Effector CD4-positive, alpha-beta T cell (primary cell): ENCODE results near the gene PAN2.
"Not testable (repeated sequence)": the region's sequence is repeated elsewhere in the genome, so short reads cannot be mapped to it uniquely, and the experiment has no call there.

Experiments
- DNase-seq: peaks from one replicate; pipeline ENCODE4 v3.0.0-alpha.2; 2020

PAN2 gene

GRCh38 chr12:56339158-56339422 lies 5.3 kb upstream of the PAN2 start:
- DNase-seq, result no peak

GRCh38 chr12:56338308-56339157 lies 4.7 kb upstream of the PAN2 start, which contains the start of gene IL23A:
Gene IL23A (plus strand): TSS chr12:56338884. CDS start chr12:56339045, 161 bp downstream.
- DNase-seq, result peak; percentile 84

- DNase-seq, result no peak
Observed at GRCh38 chr12:56337753-56338251, 4.0 kb upstream of the PAN2 start.

DNA sequence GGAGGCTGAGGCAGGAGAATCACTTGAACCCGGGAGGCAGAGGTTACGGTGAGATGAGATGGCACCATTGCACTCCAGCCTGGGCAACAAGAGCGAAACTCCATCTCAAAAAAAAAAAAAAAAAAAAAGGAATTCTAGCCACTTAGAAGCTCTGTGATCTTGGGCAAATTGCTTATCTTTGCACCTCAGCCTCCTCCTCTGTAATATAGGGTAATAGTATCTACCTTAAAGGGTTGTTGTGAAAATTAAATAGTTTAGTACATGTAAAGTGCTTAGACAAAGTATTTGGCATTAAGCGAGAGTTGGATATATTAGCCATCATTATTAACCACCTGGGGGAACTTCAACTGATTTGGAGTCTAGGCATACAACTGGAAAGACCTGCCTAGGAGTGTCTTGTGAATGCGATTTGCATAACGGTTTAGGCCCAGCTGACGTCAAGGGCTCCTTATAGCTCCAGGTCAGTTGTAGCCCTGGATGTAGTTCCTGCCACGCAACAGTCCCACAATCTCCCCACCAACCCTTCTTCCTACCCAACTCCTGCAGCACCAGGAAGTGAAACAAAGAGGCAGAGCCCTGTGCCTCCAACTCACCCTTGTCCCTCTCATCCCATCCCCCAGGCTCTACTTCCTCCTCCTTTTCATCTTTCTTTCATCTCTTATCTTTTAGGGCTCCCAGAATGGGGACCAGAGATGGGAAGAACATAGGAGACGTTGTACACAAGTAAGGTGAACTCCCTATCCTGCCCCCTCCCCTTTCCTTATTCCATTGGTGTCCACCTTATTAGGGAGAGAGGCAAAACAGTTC lies 2.8 kb upstream of the PAN2 start:
- DNase-seq, result no peak

DNA sequence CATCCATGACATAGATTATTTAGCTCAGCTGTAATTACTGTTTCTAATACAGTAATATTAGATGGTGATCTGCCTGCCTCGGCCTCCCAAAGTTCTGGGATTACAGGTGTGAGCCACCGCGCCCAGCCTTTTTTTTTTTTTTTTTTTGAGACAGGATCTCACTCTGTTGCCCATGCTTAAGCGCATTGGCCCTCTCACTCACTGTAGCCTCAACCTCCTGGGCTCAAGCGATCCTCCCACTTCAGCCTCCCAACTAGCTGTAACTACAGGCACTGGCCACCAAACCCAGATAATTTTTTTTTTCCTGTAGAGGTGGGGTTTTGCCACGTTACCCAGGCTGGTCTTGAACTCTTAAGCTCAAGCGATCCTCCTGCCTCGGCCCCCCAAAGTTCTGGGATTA lies 1.7 kb upstream of the PAN2 start:
- DNase-seq, result not testable (repeated sequence)

DNA sequence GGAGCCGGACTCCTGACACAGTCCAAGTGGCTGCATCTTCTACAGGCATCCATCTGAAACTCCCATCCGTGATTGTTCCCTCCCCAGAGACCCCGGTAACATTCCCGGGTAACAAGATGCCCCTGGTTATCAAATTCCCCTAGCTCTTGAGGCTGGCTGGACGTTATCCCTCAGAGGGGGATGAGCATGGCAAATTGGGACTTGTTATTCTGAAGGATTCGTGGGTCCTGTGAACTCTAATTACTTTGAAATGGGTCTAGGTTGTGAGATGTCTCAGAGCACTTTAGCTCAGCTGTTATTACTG lies 642 bp upstream of the PAN2 start:
- no peak for DNase-seq

- no peak for DNase-seq
Observed at GRCh38 chr12:56333197-56333678, 562 bp downstream of the PAN2 start.

DNA sequence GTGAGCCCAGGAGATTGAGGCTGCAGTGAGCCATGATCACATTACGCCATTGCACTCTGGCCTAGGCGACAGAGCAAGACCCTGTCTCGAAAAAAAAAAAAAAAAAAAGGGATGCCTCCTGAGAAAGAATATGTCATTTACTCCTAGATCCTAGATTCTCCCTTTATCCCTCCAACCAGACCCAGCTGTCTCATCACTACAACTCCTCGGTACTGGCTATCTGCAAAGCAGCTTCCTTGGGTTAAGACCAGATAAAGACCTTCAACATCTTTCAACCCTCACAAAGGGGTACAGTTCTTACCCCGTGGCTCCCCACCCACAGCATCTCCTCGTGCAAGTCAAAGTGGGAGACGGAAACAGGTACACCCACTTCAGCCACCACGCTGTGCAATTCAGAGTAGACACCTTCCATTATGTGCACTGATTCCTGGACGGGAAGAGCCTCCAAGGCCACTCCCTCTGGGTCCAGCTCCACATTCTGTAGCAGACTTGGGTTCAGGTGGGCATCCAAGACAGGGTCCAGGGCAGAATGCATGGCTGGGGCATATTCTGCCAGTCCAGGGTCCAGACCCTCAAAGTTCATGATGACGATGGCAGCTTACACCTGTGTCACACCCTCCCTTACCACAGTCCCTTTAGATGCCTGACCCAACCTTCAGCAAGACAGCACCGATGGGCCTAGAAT lies 1.1 kb downstream of the PAN2 start:
- no peak for DNase-seq

- DNase-seq, result no peak
Observed at GRCh38 chr12:56330936-56331490, 2.8 kb downstream of the PAN2 start.

GRCh38 chr12:56326533-56326932 lies 7.3 kb downstream of the PAN2 start:
- no peak for DNase-seq

GRCh38 chr12:56326126-56326525 lies 7.7 kb downstream of the PAN2 start:
- no peak for DNase-seq

DNA sequence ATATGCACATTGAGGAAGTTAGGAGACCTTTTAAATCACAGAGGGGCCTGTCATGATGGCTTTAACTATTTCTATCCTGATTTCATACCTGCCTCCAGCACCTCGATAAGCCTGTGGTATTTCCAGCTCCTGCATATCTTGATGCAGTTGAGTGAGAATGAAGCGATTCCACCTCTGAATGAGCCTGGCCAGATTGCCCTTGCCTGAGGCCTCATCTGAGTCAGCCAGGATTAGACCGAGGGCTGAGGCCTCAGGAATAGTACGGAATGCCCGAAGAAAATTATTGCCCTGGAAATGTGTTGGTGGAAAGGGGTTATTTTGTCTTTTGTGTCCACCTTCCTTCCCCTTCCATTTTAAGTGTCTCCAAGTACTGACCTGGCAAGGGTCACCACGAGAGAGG lies 9.6 kb downstream of the PAN2 start:
- DNase-seq, result no peak

GRCh38 chr12:56321610-56322009 lies 12.2 kb downstream of the PAN2 start:
- DNase-seq, result not testable (repeated sequence)

GRCh38 chr12:56321027-56321426 lies 12.8 kb downstream of the PAN2 start:
- no peak for DNase-seq

DNA sequence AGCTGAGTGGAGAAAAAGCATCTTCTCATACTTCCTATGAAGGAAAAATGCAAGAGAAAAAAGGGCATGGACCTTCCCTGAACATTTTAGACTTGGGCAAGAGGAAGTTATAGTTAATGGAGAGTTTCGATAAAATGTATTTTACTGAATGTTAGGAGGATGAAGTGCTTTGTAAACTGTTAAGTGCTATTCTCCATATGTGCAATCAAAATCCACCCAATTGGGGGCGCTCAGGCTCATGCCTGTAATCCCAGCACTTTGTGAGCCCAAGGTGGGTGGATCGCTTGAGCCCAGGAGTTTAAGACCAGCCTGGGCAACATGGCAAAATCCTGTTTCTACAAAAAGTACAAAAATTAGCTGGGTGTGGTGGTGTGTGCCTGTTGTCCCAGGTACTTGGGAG lies 16.1 kb downstream of the PAN2 start:
- DNase-seq, result no peak

DNA sequence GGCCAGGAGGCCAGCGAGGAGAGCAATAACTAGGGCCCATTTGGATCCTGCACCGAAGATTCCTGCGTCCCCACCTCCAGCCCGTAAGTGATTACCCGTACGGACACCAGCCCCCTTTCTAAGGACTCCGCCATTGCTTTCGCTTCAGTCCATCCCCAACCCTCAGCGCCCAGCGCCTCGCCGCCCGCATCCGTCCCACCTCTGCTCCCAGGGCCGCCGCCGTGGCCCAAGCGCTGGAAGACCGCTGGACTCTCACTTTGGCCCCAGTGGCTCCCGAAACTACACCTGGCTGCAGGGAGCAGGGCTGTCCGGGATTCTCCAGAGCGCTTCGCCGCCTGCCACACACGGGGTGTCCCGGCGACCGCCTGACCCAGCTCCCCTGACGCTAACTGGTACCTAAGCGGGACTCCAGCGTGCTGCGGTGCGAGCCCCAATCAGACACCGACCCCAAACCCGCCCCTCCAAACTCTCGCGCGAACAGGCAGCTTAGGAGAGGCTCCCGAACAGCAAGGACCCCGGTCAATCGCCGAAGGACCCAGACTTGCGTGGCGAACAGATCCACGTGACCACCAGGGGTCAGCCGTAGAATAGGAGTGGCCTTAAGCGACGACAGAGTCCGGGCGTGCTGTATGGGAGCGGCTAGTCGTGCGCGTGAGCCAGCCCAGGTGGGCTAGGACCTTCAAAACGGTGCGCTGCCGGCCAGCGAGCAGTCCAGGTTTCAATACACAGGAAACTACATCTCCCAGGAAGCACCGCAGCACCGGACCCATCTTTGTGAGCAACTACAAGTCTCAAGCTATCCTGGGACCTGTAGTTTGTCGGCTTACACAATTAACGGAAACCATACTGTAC lies 18.0 kb downstream of the PAN2 start, which contains the start of gene CNPY2:
CNPY2 (minus strand) TSS at position 367 of the 852 bp plus-strand sequence. CDS start 771 bp downstream, outside the sequence.
- peak; percentile 94 for DNase-seq

- DNase-seq, result no peak
Observed at GRCh38 chr12:56315249-56315621, 18.6 kb downstream of the PAN2 start.

- DNase-seq, result no peak
Observed at GRCh38 chr12:56311003-56311402, 22.8 kb downstream of the PAN2 start.

DNA sequence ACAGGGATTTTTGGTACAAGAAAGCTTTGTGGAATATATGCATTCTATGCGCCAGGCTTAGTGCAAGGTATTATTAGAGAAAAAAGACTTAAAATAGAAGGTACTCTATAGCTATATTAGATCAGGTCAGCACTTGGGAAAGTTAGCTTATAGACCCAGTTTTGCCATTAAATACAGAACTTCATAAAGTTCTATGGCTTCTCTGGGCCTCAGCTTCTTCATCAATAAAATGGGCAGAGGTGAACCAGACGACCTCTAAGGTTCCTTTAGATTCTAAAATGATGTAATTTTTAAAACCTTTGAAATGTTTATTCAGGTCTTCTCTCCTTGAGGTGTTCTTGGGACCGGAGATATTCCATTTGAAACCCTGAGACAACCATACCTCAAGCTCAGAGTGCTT lies 25.1 kb downstream of the PAN2 start:
- no peak for DNase-seq

DNA sequence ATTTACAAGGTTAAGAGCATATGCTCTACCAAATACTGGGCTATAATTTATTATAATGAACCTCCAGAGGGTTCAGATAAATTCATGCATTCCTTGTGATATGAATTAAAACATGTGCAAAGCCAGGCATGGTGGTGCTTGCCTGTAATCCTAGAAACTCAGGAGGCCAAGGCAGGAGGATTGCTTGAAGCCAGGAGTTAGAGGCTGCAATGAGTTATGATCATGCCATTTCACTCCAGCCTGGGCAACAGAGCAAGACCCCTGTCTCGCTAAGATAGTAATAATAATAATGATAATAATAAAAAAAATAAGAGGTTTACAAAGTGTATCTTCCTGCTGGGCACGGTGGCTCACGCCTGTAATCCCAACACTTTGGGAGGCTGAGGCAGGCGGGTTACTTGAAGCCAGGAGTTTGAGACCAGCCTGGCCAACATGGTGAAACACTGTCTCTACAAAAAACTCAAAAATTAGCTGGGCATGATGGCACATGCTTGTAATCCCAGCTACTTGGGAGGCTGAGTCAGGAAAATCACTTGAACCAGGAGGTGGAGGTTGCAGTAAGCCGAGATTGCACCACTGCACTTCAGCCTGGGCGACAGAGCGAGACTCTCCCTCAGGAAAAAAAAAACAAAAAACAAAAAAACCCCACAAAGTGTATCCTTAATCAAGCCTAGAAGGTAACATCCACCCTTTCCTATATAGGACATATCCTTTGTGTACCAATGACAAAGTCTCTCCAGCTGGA lies 26.4 kb downstream of the PAN2 start:
- DNase-seq, result no peak

- no peak for DNase-seq
Observed at GRCh38 chr12:56304872-56305590, 28.8 kb downstream of the PAN2 start.
